Pancreas (tissue), 10 donors: ENCODE results near the gene MAN1A2. TPM values are rescaled to one million over a fixed set of nuclear protein-coding genes. Genes with fewer than 3 reads are reported as not detected.

Experiments used
- ATAC-seq, 4 donors: fragments of 200-7000 bp; cut with Tn5 transposase; one replicate each; pipeline versions ENCODE4 v1.8.0 to v1.9.1; 2020; ENCODE audit warnings: mild to moderate bottlenecking in 4 of 4, moderate library complexity in 4 of 4
- DNase-seq, 6 donors: peaks; one replicate each; pipeline ENCODE4 v3.0.0-alpha.2; 2020
- FAIRE-seq: peaks from 2 replicates; lab custom pipeline; 2012; peaks lifted over from hg19 to GRCh38; lab: Jason Lieb, UNC
- H3K27ac ChIP-seq, 4 donors: fragments of 200-600 bp; sonication (generic); 1 replicate in 3 of 4; 2 replicates in 1 of 4; pipeline versions ENCODE4 v1.5.0 to v1.8.0; 2020
- H3K27me3 ChIP-seq, 4 donors: fragments of 200-600 bp; one replicate each; pipeline ENCODE4 v1.8.0; 2021
- H3K36me3 ChIP-seq, 3 donors: fragments of 200-600 bp; sonication (generic) in 1 of 3; one replicate each; pipeline versions ENCODE4 v1.5.0 to v1.8.0; 2020 to 2021
- H3K4me1 ChIP-seq, 3 donors: fragments of 200-600 bp; one replicate each; pipeline ENCODE4 v1.8.0; 2021
- H3K4me3 ChIP-seq, 4 donors: fragments of 200-600 bp; sonication (generic) in 2 of 4; one replicate each; pipeline versions ENCODE4 v1.5.0 to v1.8.0; 2020 to 2021
- H3K9me3 ChIP-seq, 4 donors: fragments of 200-600 bp; one replicate each; pipeline ENCODE4 v1.8.0; 2021
- WGBS, 2 donors: extraction: QIAGEN DNeasy Blood & Tissue Kit; methylation state at CpG; one replicate each; pipeline ENCODE4 v1.1.7; 2013; 5-methylcytosine and 5-hydroxymethylcytosine counted together
- intact Hi-C, 3 donors: fragments of 100-400 bp; cut with DNase I; formaldehyde crosslinking; loops; one replicate each; pipeline versions ENCODE4 v1.11.1 to v1.14.2; 2022
- polyA plus RNA-seq, 2 donors: library from polyadenylated mRNA; stranded (reverse); fragments of 200-250 nt; gene quantifications; one replicate each; pipeline ENCODE4 v1.2.3, GENCODE V29; 2013
- total RNA-seq, 6 donors: library from RNA; stranded (reverse); fragmentation: NEBNext Ultra II Directional in 4 of 6; extraction: Animal tissue kit (Norgen Biotek cat#: 25700) in 4 of 6; gene quantifications; one replicate each; pipeline versions ENCODE4 v1.2.1 to v1.2.4, GENCODE V29; 2021 to 2023
- TF ChIP-seq, protein P1 (sequence below), 4 donors: fragments of 200-600 bp; sonication (generic) in 3 of 4; IDR thresholded peaks; one replicate each; pipeline versions ENCODE4 v1.5.0 to v1.8.0; 2021; ENCODE audit warnings: antibody characterized with exemption in 4 of 4
- donor health status: healthy with polysubstance abuse.
- donor health status: DM: no; HTN: no; CAD: no; lungs with moderate emphysema.
- donor health status: DM: no; HTN: no; CAD: no.
- donor health status: control.
- donor health status: control.
- donor health status: Bipolar disorder and iron deficiency.
- donor health status: DM: yes; HTN: yes; CAD: no.
- donor health status: DM: no; HTN: no; CAD: no.
- donor health status: DM: no; HTN: no; CAD: no.
- donor health status: DM: yes; HTN: yes; CAD: no.

Gene MAN1A2
- total and polyA plus RNA-seq, 8 donors = 6.0 to 50.7 (median 44.0) TPM

DNA sequence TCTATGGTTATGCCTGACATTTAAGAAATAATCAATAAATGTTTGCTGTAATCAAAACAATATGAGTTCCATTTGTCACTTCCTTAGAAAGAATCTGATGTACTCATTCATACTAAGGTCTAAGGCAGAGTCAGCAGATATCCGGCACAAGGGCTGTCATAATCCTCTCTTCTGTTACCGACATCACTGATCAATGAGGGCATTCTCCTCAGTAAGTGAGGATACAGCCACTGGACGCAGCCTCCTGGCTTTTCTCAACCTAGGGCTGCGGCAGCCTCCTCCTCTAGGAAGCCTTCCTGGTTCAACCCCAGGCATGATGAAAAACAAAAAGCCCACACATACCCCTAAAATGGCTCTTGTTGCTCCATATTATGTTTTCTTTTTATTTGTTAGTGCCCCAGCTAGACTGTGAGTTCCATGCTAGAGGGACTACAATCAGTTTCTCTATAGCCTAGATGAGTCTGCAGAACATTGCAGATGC lies 197.9 kb downstream of the MAN1A2 start:
- intact Hi-C loops = no loop called here
- WGBS, 2 donors = 82 to 88% methylated on average over 4 of the region's 4 CpGs
- Histone ChIP-seq H3K36me3 (no peaks in the 10 kb centered on the region), H3K27ac (peak overlapping the region in 1 of 4 donors; percentile 8), H3K9me3 (no peaks in the 10 kb centered on the region), H3K4me1 (peaks cover 6 to 22% (median 7%) of the 10 kb centered on the region in 3 donors), H3K27me3 (no peaks in the 10 kb centered on the region), H3K4me3 (no peak overlapping the region)
- DNase-seq = no peak
- TF ChIP-seq, protein P1, sequence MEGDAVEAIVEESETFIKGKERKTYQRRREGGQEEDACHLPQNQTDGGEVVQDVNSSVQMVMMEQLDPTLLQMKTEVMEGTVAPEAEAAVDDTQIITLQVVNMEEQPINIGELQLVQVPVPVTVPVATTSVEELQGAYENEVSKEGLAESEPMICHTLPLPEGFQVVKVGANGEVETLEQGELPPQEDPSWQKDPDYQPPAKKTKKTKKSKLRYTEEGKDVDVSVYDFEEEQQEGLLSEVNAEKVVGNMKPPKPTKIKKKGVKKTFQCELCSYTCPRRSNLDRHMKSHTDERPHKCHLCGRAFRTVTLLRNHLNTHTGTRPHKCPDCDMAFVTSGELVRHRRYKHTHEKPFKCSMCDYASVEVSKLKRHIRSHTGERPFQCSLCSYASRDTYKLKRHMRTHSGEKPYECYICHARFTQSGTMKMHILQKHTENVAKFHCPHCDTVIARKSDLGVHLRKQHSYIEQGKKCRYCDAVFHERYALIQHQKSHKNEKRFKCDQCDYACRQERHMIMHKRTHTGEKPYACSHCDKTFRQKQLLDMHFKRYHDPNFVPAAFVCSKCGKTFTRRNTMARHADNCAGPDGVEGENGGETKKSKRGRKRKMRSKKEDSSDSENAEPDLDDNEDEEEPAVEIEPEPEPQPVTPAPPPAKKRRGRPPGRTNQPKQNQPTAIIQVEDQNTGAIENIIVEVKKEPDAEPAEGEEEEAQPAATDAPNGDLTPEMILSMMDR (IDR thresholded peaks at IDR 0.05) = no peak
- no peak for ATAC-seq
- FAIRE-seq = no peak

DNA sequence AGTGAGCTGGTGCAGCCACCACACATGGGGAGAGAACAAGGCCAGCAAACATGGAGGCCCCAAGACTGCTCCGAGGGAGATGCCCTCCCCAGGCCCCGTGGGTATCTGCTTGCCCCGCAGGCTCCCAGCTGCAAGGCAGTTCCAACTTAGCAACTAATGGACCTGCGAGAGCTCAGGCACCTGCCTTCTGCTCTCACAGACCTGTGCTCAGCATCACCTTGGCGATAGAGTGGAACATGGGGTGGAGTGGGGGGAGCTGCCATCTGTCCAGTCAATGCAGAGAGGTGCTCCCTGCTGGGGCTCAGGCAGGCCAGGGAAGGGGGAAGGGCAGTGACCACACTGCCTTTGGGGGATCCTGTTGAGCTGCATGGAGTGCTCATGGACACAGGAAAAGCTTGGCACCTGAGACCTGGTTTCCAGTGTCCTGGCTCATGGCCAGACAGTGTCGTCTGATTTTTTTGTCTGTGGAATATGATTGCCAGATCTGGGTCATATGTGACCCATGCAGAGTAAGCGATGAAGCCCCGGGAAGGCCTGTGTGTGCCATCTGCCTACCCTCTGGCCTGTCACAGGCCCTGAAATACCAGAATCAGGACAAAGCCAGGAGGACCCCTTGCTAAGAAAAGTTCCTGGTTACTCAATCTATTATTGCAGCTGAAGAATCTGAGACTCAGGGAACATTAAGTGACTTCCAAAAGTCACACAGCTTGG lies 198.7 kb downstream of the MAN1A2 start:
- FAIRE-seq (no peak), DNase-seq (peak in 3 of 6 donors; percentile 33 to 62 (median 46)), ATAC-seq (peak in 2 of 4 donors; percentile 62 to 70)
- no peak overlapping the region for H3K4me3 ChIP-seq
- no peaks in the 10 kb centered on the region for H3K36me3 ChIP-seq
- H3K9me3 ChIP-seq = no peaks in the 10 kb centered on the region
- 60 to 69% methylated on average over 8 of the region's 8 CpGs for WGBS, 2 donors
- no peaks in the 10 kb centered on the region for H3K27me3 ChIP-seq
- intact Hi-C loops = no loop called here
- H3K4me1 ChIP-seq = peaks cover 7 to 30% (median 12%) of the 10 kb centered on the region in 3 donors
- TF ChIP-seq, protein P1 (IDR thresholded peaks at IDR 0.05) = no peak
- H3K27ac ChIP-seq = no peak overlapping the region

DNA sequence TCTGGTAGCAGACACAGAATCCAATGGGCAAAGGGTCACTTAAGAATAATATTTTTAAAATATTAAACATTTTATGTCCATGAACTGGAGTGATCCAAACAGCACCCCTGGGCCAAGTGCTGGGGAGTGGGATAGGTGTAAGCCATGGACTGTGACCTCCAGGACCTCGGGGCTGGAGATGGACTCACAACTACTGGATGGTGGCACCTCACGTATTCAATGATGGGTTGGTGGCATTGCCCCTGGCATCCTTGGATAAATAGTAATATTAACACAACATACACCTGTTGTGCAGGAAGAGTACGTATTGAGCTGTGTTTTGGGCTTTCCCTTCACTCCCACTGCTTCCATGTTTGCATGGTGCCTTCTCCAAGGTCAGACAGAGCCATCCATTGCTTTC lies 199.3 kb downstream of the MAN1A2 start:
- no peak overlapping the region for H3K27ac ChIP-seq
- FAIRE-seq (no peak), ATAC-seq (no peak), DNase-seq (peak in 1 of 6 donors; percentile 19)
- intact Hi-C loops = no loop called here
- no peaks in the 10 kb centered on the region for H3K27me3 ChIP-seq
- H3K9me3 ChIP-seq = no peaks in the 10 kb centered on the region
- H3K4me1 ChIP-seq = peaks cover 10 to 35% (median 19%) of the 10 kb centered on the region in 3 donors
- no peak overlapping the region for H3K4me3 ChIP-seq
- WGBS, 2 donors = 94 to 96% methylated on average over 3 of the region's 3 CpGs
- TF ChIP-seq, protein P1 (IDR thresholded peaks at IDR 0.05) = no peak
- no peaks in the 10 kb centered on the region for H3K36me3 ChIP-seq

DNA sequence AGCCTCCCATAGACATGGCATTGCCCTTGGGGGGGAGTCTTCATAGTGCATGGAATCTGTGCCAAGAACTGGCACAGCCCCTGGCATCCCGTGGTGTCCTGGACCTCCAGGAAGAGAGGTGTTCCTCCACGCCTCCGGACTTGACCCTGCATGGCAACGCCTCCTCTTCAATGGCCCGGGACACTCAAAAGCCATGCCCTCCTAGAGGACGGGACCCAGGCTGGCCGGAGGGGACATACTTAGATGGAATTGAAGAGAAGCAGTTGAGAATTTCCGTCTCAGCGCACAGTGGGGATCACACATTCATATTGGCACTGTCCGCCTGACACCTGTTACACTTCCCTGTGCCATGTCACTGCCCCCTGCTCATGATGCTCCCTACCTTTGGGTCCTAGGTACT lies 200.2 kb downstream of the MAN1A2 start:
- Histone ChIP-seq H3K27me3 (no peaks in the 10 kb centered on the region), H3K4me3 (no peak overlapping the region), H3K9me3 (no peaks in the 10 kb centered on the region), H3K36me3 (no peaks in the 10 kb centered on the region), H3K27ac (no peak overlapping the region), H3K4me1 (peaks cover 7 to 37% (median 25%) of the 10 kb centered on the region in 3 donors)
- FAIRE-seq (no peak), ATAC-seq (no peak), DNase-seq (peak in 1 of 6 donors; percentile 35)
- TF ChIP-seq, protein P1 (IDR thresholded peaks at IDR 0.05) = no peak
- 96 to 97% methylated on average over 10 of the region's 10 CpGs for WGBS, 2 donors
- intact Hi-C loops = no loop called here

DNA sequence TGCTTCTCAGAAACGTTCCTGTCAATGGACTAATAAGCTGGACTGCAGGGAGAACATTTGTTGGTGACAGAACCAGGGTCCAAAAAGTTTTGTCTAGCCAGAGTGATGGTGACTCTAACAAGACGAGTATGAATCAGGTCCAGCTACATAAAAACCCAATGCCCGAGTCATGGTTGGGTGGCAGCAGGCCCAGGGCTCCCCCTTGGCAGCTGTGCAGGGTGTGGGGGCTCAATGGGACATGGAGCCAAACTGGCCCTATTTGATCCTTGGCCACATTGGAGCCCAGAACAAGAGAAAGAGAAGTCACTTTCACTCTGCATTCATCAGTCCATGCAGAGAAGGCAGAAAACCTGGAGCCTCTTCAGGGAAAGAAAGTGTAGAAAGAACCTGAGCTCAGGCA lies 200.7 kb downstream of the MAN1A2 start:
- intact Hi-C loops = no loop called here
- DNase-seq = no peak
- H3K9me3 ChIP-seq = no peaks in the 10 kb centered on the region
- no peak for FAIRE-seq
- H3K4me3 ChIP-seq = no peak overlapping the region
- peaks cover 6 to 31% (median 24%) of the 10 kb centered on the region in 3 donors for H3K4me1 ChIP-seq
- no peaks in the 10 kb centered on the region for H3K36me3 ChIP-seq
- no peak for ATAC-seq
- no peak overlapping the region for H3K27ac ChIP-seq
- TF ChIP-seq, protein P1 (IDR thresholded peaks at IDR 0.05) = no peak
- WGBS, 2 donors = 83 to 84% methylated on average over 3 of the region's 3 CpGs
- H3K27me3 ChIP-seq = no peaks in the 10 kb centered on the region
